ENCODE results near the gene LDHAL6B.

DNA sequence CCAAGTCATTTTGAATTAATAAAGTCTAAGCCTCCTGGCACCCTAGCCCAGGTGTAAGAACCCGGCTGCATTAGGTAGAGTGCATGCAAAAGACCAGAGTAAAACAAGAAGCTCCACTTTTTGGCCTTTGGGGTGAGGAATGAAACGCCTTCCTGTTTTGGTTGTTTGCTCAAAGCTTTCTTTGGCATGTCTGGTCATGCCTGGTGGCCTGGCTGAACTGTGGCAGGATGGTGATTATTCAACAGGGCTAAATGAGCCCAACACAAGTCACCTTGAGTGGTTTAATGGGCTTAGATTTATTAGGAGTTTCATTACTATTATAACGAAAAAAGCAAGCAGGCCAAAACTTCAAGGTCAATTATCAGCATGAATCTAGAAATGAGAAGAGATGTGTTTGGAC, 40.9 kb upstream of the LDHAL6B start:
- TF ChIP-seq, protein P1, sequence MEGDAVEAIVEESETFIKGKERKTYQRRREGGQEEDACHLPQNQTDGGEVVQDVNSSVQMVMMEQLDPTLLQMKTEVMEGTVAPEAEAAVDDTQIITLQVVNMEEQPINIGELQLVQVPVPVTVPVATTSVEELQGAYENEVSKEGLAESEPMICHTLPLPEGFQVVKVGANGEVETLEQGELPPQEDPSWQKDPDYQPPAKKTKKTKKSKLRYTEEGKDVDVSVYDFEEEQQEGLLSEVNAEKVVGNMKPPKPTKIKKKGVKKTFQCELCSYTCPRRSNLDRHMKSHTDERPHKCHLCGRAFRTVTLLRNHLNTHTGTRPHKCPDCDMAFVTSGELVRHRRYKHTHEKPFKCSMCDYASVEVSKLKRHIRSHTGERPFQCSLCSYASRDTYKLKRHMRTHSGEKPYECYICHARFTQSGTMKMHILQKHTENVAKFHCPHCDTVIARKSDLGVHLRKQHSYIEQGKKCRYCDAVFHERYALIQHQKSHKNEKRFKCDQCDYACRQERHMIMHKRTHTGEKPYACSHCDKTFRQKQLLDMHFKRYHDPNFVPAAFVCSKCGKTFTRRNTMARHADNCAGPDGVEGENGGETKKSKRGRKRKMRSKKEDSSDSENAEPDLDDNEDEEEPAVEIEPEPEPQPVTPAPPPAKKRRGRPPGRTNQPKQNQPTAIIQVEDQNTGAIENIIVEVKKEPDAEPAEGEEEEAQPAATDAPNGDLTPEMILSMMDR (IDR thresholded peaks at IDR 0.05): no peak
- TF ChIP-seq POLR2A (IDR thresholded peaks at IDR 0.05) (no peak), EP300 (IDR thresholded peaks at IDR 0.05) (no peak), POLR2AphosphoS5 (IDR thresholded peaks at IDR 0.05) (no peak)
